Measurements from ENCODE around the gene YDJC. TPM values are rescaled to one million over a fixed set of nuclear protein-coding genes. Genes with fewer than 3 reads are reported as not detected.

Gene YDJC
- total and polyA plus RNA-seq, 2 experiments from 2014 or later, result 53.3 to 83.7 TPM

DNA sequence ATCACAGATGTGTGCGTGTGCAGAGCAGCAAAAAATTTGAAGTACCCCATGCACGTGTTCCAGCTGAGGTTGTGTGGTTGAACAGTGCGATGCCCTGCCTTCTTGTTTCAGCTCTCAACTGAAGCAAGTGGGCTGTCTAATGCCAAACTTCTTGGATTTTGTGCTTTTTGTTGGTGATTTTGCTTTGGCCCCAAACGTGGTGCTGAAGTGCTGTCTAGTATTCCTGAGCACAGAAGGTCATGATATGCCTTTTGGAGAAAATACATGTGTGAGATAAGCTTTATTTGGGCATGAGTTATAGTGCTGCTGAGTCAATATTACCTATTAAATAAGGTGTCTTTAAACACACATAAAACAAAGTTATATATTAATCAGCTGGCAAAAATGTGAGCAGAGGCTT is 14.1 kb downstream of the YDJC start (continued):
- no peak for TF ChIP-seq ZNF462 (CRISPR knock-in tag; IDR thresholded peaks at IDR 0.05)

DNA sequence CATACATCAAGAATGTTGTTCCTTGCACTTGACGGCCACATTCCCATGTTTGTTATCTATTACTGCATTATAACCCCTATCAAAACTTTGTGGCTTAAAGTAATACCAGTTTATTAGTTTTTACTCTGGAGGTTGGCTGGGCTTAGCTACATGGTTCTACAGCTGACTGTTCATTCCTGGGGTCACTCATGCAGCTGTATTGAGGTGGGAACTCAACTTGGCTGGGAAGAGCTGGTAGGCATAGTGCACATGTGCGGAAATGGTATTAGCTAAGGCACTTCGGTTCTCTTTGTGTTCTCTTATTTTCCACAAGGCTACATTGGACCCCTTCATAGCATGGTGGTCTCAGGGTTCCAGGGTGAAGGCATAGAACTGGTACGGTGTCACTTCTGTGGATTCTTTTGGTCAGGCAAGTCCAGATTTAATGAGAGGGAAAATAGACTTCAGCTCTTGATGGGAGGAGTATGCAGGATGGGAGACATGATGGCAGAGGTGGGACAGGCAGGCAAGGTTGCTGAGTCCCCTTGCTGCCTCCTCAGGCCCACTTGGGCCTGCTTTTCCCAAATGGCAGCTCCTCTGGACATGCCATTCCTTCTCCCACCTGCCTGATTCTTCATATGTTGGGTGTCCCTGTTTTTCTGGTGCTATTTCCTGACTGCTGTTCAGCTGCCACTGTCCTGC is 16.1 kb downstream of the YDJC start:
- no peaks in the 10 kb centered on the region for H3K9me3 Mint-ChIP-seq
- H3K27ac Mint-ChIP-seq, result 0 out of 2 replicates have a peak overlapping the region, but pooled peaks have one; percentile 18
- Histone ChIP-seq H3K4me3 (no peak overlapping the region), H3K79me2 (replicated peaks; ENCODE audit: insufficient read depth) (peaks cover 92% of the 10 kb centered on the region), H4K20me1 (replicated peaks; ENCODE audit: insufficient read depth) (peaks cover 66% of the 10 kb centered on the region), H3K36me3 (ENCODE audit: insufficient read depth) (peaks cover 4% of the 10 kb centered on the region; the same call in 1 of the 2 replicates), H3F3A (replicated peaks; ENCODE audit: low read depth) (peaks cover 7% of the 10 kb centered on the region; the same call in 1 of the 2 replicates), H3K27ac (ENCODE audit: low read depth) (no peak overlapping the region), H3K9me2 (ENCODE audit: insufficient read depth) (no peaks in the 10 kb centered on the region), H3K4me2 (no peak overlapping the region), H2AFZ (no peak overlapping the region), H3K4me1 (ENCODE audit: insufficient read depth) (no peaks in the 10 kb centered on the region), H3K27me3 (ENCODE audit: insufficient read depth) (no peaks in the 10 kb centered on the region)
- H3K4me1 Mint-ChIP-seq, result peaks cover 1% of the 10 kb centered on the region; the same call in 1 of the 3 replicates
- DNase-seq (ENCODE audit: low spot score) (no peak), ATAC-seq (no peak)
- H3K4me3 Mint-ChIP-seq, result no peak overlapping the region
- TF ChIP-seq JUNB (IDR thresholded peaks at IDR 0.05; ENCODE audit: unreplicated experiment) (no peak), EZH2phosphoT487 (IDR thresholded peaks at IDR 0.05; ENCODE audit: unreplicated experiment) (no peak), ZNF462 (CRISPR knock-in tag; IDR thresholded peaks at IDR 0.05) (no peak), ETS1 (IDR thresholded peaks at IDR 0.05) (no peak), POLR2AphosphoS5 (IDR thresholded peaks at IDR 0.05; ENCODE audit: low read depth) (no peak)
- peaks cover 55% of the 10 kb centered on the region for H3K36me3 Mint-ChIP-seq (ENCODE audit: low read depth)
- H3K27me3 Mint-ChIP-seq (ENCODE audit: insufficient read depth, low read depth, poor library complexity), result peaks cover 6% of the 10 kb centered on the region
